Stimulated activated CD4-positive, alpha-beta T cell treated with anti-CD3 and anti-CD28 coated beads, TNF-alpha, amount 100 ng/mL, for 1 hour (primary cell): ENCODE data around the gene TMEM14C.
"Not testable (repeated sequence)": the region's sequence is repeated elsewhere in the genome, so short reads cannot be mapped to it uniquely, and the experiment has no call there.

Source experiments
- DNase-seq, 3 donors: peaks; one replicate each; pipeline ENCODE4 v3.0.0-alpha.2; 2020; ENCODE audit warnings: low read depth in 3 of 3, low spot score in 1 of 3

TMEM14C gene

GRCh38 chr6:10720960-10721849, 1.7 kb upstream of the TMEM14C start:
- not testable (repeated sequence) for DNase-seq

DNA sequence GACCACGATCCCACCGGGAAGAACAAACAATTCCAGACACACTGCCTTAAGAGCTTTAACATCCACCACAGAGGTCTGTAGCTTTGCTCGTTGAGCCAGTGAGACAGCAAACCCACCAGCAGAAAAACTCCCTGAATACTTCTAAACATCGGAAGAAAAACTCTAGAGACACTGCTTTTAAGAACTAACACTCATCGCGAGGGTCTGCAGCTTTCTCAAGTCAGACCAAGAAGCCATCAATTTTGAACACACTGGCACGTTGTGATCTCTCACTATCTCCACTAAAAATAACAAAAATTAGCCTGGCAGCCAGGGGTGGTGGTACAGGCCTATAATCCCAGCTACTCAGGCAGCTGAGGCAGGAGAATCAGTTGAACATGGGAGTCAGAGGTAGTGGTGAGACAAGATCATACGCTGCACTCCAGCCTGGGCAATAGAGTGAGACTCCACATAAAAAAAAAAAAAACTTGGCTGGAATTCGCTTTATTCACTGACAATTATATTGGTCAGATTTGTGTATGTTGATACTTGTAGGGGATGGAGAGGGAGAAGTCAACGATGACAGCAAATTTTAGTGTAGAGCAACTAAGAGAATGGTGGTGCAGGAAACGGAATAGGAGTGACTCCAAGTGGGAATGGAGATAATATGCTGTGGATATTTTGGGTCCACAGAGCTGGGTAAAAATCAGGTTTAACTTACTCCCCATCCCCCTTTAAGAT, 860 bp upstream of the TMEM14C start:
- DNase-seq: no peak

DNA sequence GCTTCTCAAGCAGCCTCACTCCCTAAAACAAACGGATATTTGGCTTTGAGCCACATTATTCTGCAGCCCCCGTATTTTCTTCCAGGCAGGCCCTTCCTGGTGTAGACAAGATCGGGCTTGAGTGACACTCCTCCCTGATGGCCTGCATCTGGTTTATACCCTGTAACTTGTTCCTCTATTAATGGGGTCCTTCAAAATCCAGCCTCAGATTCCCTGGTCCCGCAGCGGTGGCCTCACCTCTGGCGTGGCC, 375 bp upstream of the TMEM14C start:
- no peak for DNase-seq

- no peak for DNase-seq
These were observed 654 bp downstream of the TMEM14C start for GRCh38 chr6:10723567-10723881.

DNA sequence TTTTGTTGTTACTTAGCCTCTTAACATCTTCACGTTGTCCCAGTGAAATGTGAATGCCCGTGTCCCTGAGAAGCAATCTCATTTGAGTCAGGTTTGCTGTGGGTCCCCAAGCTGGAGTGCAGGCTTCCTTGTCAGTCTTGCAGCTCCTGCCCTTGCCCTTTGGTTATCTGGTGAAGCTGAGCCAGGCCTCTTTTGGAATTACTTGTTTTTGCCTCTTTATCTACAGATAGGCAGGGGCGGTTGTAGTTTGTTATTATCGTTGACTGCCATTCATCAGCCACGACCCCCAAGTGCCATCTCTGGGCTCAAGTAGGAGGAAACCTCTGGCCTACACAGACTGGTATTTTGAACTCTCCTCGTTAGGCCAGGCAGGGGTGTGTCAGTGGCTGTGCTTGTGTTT, 2.2 kb downstream of the TMEM14C start:
- no peak for DNase-seq

DNA sequence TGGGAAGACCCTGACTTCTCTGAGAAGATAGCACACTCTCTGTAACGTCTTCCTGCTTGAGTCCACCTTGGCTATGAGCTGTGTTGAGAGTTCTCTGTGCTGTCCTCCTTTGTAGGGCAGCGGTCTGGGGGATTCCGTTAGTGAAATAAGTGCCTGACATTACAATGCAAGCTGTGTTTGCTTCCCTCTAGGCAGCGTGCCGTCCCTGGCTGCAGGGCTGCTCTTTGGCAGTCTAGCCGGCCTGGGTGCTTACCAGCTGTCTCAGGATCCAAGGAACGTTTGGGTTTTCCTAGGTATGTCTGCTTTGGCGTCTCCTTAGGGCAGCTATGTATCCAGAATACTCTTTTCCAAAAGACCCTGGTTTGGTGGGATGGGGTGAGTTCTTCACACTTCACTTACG, 2.8 kb downstream of the TMEM14C start:
- no peak for DNase-seq

DNA sequence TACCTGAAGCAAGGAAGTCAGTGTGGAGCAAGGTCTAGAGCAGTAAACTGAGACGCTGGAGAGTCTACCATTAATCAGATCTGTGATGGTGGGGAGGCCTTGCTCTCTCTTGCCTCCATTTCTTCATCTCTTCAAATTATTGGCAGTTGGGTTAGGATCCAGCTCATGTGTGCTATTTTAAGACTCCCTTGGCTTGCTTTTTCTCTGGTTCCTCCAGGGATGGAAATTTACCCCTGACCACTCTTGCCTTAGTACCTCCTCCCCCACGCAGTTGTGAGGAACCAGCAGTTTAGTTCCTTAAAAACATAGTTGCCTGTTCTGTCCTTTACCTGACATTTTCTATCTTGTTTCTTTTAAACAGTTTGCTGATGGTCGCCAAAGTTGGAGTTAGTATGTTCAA, 7.4 kb downstream of the TMEM14C start:
- DNase-seq: no peak

DNA sequence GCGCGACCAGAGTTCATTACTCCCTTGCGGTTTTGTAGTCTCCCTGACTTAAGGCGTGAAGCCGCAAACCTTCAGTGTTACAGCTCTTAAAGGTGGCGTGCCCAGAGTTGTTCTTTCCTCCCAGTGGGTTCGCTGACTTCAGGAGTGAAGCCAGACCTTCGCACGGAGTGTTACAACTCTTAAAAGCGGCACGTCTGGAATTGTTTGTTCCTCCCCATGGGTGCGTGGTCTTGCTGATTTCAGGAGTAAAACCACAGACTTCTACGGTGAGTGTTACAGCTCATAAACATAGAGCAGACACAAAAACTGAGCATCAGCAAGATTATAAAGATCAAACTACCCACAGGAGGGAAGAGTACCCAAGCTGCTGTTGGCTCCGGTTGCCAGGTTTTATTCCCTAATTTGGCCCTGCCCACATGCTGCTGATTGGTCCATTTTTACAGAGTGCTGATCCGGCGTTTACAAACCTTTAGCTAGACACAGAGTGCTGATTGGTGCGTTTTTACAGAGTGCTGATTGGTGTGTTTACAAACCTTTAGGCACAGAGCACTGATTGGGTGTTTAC, 10.4 kb downstream of the TMEM14C start:
- DNase-seq: no peak

DNA sequence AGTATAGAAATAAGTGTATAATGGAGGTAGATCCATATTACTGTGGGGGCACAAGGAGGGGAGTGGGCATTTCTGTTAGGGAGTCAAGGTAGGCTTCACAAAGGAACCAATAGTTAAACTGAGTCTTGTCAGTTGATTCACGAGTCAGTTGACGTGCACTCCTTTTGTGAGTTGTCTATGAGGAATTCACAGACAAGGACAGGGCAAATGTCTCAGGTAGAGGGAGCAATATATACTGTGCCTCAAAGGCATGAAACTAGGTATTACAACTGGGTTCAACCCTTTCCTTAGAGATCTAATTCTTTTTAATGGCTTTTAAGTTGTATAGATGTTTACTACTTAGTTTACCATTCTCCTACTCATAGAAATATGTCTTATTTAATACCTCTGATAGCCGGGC, 11.0 kb downstream of the TMEM14C start:
- no peak for DNase-seq

- DNase-seq: no peak
These were observed 13.9 kb downstream of the TMEM14C start for GRCh38 chr6:10736731-10737130.

DNA sequence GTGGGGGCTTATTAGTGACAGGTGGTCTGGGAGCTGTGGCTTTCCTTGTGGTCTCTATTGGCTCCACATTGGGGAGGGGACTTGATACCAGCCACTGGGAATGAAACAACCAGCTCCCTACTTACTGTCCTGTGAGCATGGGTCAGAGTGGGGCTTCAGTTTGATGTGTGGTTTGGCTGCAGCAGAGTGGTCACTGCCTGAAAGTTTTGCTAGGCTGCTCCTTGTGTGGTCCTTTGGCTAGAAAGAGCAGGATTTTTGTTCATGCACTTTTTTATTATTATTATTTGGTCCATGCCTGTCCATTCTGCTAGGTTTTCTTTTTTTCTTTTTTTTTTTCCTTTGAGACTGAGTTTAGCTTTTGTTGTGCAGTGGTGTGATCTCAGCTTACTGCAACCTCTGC, 17.2 kb downstream of the TMEM14C start:
- DNase-seq: no peak

DNA sequence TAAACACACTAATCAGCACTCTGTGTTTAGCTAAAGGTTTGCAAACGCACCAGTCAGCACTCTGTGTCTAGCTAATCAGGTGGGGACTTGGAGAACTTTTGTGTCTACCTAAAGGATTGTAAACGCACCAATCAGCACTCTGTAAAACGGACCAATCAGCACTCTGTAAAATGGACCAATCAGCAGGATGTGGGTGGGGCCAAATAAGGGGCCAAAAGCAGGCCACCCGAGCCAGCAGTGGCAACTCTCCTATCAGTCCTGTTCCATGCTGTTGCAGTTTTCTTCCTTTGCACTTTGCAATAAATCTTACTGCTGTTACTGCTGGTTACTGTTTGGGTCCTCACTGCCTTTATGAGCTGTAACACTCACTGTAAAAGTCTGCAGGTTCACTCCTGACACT, 18.8 kb downstream of the TMEM14C start:
- DNase-seq: not testable (repeated sequence)

DNA sequence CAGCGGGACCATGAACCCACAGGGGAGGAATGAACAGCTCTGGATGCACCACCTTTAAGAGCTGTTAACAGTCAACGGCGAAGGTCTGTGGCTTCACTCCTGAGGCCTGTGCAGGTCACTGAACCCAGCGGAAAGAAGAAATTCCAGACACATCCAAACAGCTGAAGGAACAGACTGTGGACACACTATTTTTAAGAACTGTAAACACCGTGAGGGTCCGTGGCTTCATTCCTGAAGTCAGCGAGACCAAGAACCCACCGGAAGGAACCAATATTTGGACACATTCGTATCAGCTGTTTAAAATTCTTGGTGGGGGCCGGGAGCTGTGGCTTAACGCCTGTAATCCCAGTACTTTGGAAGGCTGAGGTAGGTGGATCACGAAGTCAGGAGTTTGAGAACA, 19.4 kb downstream of the TMEM14C start:
- DNase-seq: no peak

DNA sequence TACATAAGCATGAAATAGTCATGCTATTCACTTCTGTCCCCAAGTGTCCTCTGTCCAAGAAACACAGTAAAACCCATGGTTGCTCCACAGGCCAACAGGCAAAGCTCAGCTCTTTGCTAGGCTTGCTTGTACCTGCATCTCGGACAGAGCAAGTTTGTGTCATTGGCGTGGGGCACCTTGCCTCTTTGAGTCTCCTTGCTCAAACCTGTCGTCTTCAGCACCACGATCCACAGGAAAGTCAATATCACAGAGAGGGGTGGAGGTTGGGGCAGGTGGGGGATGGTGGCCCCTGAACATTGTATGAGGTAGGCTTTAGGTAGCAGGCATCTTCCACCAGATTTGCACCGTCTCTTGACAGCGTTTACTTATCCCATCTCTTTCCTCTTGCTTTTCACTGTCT, 20.6 kb downstream of the TMEM14C start:
- no peak for DNase-seq

GRCh38 chr6:10745116-10745515, 22.2 kb downstream of the TMEM14C start:
- no peak for DNase-seq

GRCh38 chr6:10746915-10747250, 24.0 kb downstream of the TMEM14C start:
- DNase-seq: no peak

GRCh38 chr6:10747251-10747972, 24.5 kb downstream of the TMEM14C start, which contains the start of gene TMEM14B:
Gene TMEM14B (plus strand): TSS chr6:10747805. CDS start chr6:10749246, 1,441 bp downstream.
- DNase-seq: peak; percentile 97 to 100 (median 98)

GRCh38 chr6:10749734-10750133, 26.9 kb downstream of the TMEM14C start:
- no peak for DNase-seq

GRCh38 chr6:10750568-10750967, 27.7 kb downstream of the TMEM14C start:
- DNase-seq: not testable (repeated sequence)

- not testable (repeated sequence) for DNase-seq
These were observed 28.9 kb downstream of the TMEM14C start for GRCh38 chr6:10751757-10752156.

GRCh38 chr6:10756085-10756484, 33.2 kb downstream of the TMEM14C start:
- DNase-seq: no peak

DNA sequence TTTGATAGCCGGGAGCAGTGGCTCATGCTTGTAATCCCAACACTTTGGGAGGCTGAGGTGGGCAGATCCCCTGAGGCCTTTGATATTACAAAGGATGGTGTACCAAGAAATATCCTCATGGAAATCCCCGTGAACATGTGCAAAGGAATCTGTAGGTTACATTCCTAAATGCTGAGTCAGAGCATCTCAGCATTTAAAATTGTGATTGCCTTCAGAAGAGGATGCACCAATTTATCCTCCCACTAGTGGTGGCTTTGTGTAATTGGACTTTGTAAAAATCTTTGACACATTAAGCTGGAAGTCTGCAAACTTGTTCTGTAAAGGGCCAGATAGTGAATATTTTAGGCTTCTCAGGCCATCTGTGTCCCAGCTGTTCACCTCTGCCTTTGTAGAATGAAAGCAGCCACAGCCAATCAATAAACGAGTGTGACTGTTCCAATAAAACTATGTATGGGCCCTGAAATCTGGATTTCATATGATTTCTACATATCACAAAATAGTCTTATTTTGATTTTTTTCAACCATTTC, 36.5 kb downstream of the TMEM14C start:
- DNase-seq: no peak
